ENCODE results near the gene UTRN.

Gene UTRN

DNA sequence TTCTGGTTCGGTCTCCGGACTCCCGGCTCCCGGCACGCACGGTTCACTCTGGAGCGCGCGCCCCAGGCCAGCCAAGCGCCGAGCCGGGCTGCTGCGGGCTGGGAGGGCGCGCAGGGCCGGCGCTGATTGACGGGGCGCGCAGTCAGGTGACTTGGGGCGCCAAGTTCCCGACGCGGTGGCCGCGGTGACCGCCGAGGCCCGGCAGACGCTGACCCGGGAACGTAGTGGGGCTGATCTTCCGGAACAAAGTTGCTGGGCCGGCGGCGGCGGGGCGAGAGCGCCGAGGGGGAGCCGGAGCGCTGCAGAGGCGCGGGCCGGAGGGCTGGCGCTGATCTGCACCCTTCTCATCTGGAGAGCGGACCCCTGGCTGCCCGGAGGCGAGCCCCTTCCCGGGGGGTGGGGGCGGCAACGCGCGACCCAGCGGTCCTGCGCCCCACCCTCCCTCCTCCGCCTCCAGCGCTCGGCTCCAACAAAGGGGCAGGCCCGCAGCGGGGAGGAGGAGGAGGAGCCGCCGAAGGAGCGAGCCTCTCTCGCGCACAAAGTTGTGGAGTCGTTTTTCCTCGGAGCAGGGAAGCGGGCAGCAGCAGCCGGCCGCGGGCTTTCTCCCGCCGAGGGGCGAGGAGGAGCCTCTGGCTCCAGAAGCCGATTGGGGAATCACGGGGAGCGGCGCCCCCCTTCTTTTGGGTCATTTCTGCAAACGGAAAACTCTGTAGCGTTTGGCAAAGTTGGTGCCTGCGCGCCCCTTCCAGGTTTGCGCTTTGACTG lies at the start of gene UTRN:
TSS of gene UTRN (plus strand) at position 553 of the 765 bp plus-strand sequence. CDS start 6,494 bp downstream, outside the sequence.
- no peak for DNase-seq (ENCODE audit: low read depth in 2 of 2, low spot score in 1 of 2)

DNA sequence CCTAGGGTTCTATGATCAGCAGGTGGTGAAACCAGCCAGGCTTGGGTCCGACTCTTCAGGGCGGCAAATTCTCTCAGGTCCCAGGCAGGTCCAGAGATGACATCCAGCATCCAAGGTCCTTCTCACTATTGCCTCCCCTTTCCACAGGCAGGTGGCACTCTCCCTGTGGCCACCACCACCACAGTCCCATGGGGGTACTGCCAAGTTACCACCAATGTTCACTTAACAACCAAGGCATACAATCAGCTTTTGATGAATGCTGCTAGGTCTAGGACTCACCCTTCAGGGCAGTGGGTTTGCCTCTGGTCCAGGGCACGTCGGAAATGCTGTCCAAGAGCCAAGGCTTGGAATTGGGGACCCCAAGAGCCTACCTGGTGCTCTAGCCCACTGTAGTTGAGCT lies 40.4 kb upstream of the UTRN start:
- DNase-seq (ENCODE audit: low read depth in 2 of 2, low spot score in 1 of 2) = no peak

DNA sequence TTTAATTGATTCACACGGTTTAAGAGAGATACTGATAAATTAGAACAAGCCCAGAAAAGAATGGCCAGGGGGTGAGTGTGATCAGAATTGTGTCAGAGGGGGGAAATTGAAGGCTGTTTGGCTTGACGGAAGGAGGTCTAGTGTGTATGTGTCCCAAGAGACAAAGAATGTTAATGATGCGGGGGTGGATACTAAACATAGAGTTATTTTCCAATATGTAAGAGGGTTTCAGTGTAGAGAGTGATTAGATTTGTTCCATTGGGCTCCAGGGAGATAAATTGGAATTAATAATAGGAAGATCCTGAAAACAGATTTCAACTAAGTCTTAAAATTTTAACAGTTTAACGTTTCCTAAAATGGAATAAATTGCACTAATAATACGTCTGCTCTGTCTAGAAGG lies 38.1 kb upstream of the UTRN start:
- DNase-seq (ENCODE audit: low read depth in 2 of 2, low spot score in 1 of 2) = no peak

DNA sequence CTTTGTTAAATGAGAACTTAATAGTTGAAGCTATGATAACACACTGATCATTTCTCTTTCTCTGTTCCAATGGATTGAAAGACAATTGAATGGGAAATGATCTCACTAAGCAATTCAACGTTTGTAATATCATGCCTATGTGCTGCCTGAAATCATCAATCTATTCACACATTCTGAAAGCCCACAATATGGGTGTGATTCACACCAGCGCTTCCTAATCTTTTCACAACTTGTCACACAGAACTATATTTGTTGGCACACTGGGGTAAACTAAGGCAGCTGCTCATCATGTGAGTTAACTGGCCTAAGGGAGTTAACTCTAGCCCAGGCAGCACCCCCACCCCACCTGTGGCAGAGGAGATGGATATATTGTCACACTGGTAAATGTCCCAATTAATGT lies 37.1 kb upstream of the UTRN start:
- DNase-seq (ENCODE audit: low read depth in 2 of 2, low spot score in 1 of 2) = no peak

DNA sequence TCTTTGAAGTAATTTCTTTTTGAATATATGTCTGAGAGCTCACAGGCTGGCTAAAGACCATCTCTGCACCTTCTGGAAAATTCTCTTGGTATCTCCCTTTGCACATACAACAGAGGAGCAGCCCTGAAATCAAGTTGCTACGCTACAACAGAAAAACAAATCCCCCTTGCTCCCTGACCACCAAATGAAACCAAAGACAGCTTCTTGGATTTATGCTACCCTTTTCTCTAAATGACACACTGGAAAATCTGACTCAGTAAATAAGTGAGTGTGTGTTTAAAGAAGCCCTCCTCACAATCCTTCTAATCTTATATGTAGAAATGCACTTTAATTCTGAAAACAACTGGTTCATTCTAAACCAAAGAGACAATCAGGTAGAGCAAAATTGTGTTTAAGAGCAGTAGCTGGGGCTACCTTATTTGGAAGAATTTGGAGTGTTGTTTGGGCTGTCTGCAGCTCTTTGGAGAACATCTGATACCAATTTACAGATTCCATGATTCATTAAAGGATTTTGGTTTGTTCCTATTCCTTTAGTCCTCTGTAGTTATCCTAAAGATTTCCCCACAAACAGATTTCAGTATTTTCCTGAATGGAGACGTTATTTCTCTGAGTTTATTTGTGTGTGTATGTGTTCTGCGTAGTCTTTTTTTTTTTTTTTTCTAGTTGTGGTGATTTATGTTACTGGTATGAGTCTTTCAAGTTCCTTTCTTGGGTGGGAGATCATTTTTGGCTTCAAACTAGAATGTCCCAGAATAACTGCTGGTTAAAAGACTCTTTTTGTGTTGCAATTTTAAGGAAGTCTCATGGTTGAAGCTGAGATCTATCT lies 36.4 kb upstream of the UTRN start:
- DNase-seq (ENCODE audit: low read depth in 2 of 2, low spot score in 1 of 2) = no peak

DNA sequence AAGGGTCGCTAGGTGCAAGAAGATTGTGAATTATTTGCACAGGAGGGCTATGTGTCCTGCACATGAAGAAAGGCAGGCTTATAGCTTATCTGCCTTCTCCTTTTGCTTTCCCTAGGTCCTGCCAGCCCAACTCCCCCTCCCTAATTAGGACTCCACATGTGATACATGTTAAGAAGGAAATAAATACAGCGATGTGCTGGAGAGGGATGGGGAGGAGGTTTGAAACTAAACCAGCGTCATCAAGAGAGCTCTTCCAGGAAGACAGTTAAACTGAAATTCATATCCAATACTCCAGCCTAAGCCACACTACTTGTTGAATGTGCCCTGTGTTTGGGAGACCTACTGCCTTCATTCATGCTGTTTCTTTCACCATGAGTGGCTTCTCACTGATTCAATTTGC lies 34.9 kb upstream of the UTRN start:
- no peak for DNase-seq (ENCODE audit: low read depth in 2 of 2, low spot score in 1 of 2)

DNA sequence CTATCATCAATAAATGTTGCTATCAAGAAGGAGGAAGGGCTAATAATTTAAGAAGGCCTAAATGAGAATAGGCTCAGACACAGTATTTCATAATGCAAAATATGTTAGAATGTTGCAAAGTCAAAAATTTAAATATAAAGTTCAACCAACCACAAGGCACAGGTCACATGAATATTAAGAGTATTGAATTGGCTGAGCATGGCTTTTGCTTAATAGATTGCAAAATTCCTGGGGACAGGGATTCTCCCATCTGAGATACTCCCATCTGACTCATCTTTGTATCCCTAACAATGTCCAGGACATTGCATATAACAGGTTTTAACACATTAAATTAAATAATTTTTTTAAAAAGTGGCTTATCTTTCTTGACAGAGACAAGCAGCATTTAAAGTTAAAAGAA lies 32.9 kb upstream of the UTRN start:
- DNase-seq (ENCODE audit: low read depth in 2 of 2, low spot score in 1 of 2) = no peak

DNA sequence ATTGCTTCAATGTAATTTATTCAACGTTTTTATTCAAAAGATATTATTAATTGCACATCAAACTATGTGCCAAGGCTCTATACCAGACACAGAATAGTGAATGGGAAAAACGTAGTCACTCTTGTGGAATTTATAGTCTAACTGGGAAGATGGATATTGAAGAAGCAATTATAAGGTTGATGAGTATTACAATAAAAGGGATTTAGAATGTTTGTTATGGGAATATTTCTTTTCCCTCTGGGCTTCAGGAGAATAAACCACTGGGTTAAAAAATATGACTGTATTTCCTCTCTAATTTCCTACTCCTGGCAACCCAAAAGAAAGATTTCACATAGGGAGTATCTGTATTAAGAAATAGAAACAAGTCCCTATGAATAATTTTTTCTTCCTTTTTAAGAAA lies 25.1 kb upstream of the UTRN start:
- no peak for DNase-seq (ENCODE audit: low read depth in 2 of 2, low spot score in 1 of 2)

DNA sequence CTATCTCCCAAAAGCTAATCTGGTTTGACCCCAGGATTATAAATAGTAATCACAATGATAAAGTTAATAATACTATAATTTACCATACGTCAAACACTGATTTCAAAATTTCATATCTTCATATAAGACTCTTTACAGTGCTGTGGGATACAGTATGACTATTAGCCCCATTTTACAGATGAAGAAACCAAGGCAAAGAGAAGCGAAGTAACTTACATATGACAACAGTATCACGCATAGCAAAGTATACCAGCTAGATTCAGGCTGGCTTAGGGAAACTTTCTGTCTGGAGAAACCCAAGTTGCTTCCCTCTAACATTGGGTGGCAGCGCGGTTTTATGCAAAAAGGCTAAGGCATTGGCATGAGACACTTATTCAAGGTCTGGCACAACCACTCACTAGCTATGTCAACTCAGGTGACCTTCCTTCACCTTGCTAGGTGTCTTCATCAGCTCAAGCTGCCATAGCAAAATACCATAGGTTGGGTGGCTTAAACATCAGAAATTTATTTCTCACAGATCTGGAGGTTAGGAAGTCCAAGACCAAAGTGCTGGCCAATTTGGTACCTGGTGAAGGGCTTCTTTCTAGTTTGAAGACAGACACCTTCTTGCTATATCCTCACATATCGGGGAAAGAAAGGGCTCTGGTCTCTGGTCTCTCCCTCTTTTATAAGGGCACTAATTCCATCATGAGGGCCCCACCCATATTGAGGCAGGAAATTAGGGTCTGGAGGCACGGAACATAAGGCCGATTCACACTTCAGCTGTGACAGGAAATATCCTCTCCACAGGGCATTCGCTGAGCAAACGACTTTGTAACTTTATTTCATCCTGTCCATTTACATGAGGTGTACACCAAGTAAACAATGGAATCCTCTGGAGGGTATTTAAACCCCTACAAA lies 22.4 kb upstream of the UTRN start:
- DNase-seq (ENCODE audit: low read depth in 2 of 2, low spot score in 1 of 2) = no peak

DNA sequence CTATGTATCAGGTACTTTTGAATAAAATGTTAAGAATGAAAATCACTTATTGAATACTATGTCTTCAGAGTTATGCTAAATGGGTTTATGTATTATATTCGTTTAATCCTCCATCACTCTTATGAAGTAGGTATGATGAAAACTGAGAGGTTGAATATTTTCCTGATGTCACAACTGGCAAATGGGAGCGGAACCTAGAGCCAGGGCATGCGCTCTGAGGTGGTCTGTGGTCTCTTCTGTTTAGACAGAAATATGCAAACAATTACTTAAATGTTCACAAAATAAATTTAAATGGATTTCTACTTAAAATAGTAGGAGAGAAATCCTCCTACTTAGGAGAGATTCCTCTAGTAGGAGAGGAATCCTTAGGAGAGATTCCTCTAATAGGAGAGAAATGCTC lies 21.3 kb upstream of the UTRN start:
- no peak for DNase-seq (ENCODE audit: low read depth in 2 of 2, low spot score in 1 of 2)

DNA sequence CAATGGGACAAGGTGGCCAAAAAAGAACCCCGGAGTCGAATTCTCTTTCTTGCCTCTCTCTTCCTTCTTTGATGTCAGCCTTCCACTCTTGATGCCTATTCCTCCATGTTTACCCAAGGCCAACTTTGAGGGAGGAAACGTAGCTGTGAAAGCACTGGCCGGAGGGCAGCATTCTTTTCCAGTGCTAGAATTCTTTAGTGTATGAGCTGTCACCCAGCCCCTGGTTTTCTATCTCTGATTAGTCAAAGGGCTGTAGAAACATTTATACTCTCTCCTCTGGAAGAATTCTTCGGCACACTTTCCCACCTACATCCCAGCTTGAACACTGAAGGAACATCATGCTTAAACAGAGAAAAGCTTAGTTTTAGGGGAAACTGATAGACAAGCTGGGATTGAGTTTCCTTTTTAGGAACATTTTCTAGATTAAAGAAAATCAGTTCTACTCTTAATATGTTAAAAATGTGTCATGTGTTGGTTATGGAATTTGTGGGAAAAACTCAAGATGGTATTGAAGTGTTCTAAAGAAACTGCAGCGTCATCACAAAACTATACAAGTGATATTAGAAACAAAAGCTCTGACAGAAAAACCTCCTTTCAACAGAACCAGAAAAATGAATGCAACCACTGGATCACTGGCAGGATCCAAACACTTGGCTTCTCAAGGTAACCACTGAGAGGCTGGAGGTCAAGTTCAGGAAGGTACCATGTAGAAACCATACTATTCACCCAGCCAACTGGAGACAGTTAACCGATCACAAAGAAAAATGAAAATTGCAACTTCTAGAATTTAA lies 20.7 kb upstream of the UTRN start:
- DNase-seq (ENCODE audit: low read depth in 2 of 2, low spot score in 1 of 2) = no peak

DNA sequence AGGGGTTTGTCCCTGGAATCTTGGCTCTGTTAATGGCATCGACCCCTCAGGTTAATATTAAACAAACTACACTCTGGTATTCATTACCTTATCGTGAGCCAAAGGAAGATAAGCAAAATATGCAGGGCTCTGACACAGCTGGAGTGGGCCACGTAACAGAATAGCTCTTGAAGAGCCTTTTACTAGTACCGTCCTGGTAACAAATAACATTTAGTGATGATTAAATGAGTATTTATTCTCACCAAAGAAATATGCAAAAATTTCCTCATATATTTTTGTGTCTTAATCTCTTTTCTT lies 20.1 kb upstream of the UTRN start:
- DNase-seq (ENCODE audit: low read depth in 2 of 2, low spot score in 1 of 2) = no peak

DNA sequence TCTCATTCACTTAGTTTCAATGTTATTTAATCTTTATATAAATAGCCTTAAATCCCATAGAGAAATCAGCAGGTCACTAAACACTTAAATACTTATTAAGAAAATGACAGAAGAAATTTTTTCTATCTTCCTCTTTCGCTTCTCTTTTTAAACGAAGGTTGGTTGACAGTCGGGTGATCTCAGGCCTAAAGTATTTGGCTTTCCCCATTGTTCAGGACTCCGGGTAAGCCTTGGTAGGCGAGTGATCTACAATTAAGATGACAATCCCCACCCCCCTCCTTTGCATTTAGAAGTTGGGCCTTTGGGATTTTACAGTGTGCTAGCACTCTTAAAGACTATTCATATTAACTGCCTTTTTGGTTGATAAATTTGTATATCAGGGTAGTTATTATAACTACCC lies 19.7 kb upstream of the UTRN start:
- DNase-seq (ENCODE audit: low read depth in 2 of 2, low spot score in 1 of 2) = no peak

DNA sequence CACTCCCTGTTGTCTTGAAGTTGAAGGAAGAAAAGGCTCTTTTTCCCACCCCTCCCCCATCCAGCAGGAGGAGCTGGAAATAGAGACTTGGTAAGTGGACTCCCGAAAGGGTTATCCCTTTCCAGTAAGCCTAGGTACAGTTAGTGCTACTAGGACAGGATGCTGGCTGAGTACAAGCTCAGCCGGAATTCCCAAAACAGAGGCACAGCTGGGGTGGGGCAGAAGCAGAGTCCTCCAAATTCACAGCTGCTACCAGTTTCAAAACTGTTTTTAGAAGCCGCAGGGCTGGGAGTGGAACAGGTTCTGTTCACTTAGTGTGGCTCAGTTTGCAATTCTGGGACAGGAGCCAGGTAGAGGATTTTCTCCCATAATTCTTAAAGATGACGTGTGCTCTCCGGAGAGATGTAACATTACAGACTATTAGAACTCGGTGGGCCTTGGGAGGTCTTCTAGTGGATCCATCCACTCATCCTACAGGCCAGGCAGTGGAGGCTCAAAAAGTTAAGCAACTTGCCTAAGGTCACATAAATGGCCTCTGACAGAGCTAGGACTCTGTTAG lies 19.0 kb upstream of the UTRN start:
- no peak for DNase-seq (ENCODE audit: low read depth in 2 of 2, low spot score in 1 of 2)

DNA sequence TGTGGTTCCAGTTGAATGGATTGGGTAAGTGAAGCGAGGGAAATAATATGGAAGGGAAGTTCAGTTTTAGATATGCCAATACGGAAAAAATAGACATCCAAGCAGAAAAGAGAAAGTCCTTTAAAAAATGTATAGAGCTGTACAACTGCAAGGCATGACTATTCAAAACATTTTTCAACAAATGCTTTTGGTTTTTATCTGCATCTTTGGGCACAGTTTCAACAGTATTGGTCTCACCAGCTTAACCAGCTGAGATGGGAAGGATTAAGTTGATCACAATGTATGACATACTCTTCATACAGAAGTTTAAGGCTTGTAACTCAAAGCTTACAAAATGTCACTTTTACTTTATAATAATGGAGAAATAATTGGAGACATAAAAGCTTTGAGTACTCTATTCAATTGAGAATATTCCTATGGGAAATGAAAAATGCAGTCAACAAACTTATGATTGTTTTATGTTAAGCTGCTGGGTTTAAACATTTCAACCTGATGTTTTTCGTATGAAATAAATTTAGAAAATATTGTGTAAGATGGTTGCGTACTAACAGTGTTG lies 16.3 kb upstream of the UTRN start:
- DNase-seq (ENCODE audit: low read depth in 2 of 2, low spot score in 1 of 2) = no peak

DNA sequence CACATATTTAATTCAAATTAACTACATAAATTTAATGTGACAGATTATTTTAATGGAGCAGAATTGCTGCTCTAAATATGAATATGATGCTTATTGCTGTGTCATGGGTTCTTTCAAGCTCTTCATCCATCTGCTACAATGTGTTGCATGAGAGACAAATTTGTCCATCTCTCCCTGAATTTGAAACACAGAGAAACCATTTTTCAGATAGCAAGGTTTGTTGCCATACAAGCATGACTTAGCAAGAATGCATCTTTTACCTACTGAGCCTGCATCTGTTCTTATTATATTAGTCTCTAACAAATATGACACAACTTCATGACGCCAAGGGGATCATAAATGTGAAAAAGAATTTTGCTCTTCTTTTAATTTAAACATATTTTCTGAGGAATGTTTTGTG lies 8.0 kb upstream of the UTRN start:
- DNase-seq (ENCODE audit: low read depth in 2 of 2, low spot score in 1 of 2) = no peak

DNA sequence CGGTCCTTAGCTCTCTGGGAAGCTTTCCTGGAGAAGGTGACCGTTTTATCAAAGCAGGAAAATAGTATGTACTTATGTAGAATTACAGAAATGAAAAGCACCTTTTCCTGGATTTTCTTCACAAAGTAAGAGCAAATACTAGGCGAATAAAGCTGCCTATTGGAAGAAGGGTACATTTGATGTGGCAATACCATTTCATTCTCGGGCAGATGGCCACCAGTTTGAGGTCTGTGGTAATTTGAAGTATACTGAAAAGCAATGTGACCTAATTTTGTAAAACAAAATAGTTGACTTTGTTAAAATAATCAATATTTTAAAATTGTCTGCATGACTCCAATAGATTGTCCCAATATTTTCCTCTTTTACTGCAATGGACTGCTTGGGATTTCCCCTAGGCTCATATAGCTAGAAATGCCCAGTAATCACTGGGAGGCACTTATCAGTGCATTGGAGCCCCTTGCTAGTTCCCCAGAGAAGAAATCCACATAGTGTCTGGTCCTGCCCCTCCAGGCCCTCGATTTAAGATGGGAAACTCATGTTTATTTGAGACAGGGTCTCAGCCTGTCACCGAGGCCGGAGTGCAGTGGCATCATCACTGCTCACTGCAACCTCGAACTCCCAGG lies 7.4 kb upstream of the UTRN start:
- no peak for DNase-seq (ENCODE audit: low read depth in 2 of 2, low spot score in 1 of 2)

DNA sequence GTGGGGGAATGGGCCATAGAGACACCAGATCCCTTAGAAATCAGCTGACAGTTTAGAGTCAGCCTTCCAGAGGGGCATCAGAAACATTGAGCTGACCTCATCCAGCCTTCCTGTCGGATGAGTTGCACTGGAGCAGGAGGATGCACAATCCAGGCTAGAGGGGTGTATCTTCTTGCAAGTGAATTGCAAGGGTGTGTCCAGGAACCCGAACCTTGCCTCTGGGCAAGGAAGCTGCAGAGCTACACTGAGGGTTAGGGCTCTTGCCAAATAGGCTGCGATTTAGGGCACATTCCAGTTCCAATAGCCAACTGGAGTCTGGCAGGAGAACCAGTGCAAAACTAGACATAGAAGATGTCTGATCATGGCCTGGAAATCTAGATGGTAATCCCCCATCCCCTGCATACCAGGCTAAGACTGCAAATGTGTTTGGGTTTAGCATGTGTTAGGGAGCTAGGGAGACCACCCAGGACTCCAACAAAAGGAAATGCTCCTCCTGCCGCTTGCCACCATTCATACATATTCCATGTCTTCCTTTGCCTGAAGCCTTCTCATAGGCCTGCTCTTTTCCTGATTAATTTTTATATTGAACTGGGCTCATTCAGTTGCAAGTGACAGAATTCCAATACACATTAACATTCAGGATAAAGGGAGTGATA lies 6.3 kb upstream of the UTRN start:
- no peak for DNase-seq (ENCODE audit: low read depth in 2 of 2, low spot score in 1 of 2)

DNA sequence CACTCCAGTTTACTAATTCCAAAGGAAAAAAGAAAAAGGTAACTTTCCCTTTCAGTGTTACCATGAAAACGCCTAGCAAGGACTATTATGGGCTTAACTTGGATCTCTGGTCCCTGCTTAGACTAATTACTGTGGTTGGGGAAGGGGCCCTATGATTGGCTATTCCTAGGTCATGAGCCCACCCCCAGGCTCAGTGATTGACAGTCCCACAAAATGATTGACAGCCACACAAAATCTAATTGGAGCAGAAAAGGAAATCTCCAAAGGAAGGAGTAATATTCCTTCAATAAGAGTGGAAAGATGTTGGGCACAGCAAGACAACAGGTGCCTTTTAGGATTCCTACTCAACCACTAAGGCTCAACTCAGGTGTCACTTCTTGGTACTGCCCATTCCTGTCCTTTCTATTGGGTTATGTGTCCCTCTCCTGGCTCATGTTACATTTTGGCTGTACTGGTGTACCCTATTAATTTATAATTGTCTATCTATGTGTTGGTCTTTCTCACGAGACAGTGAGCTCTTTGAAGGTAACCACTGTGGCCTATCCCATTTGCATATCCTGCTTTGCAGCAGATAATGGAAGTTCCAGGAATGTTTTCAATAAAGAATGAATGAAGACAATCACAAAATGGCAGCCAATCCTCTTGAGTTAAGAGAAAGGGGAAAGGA lies 5.5 kb upstream of the UTRN start:
- DNase-seq (ENCODE audit: low read depth in 2 of 2, low spot score in 1 of 2) = no peak
